ENCODE results near the gene DSP. TPM values are rescaled to one million over a fixed set of nuclear protein-coding genes. Genes with fewer than 3 reads are reported as not detected.
A peak's percentile ranks its signal among the peaks of the same experiment; 100 is the strongest.

Gene DSP
- total and polyA plus RNA-seq, 2 of the 13 experiments (the other 11 are each of a cell fraction or from before 2014, with no cell fraction given), result 89.8 to 117 TPM

GRCh38 chr6:7541175-7542064, at the start of gene DSP (continued):
- no peak for TF ChIP-seq CSRNP1 (CRISPR knock-in tag; IDR thresholded peaks at IDR 0.05)
- TF ChIP-seq ATF7 (IDR thresholded peaks at IDR 0.05), result no peak
- TF ChIP-seq ATF7 (CRISPR knock-in tag; IDR thresholded peaks at IDR 0.05), result no peak; the same call in 1 of the 2 replicates
- TF ChIP-seq ZBTB4 (CRISPR knock-in tag; IDR thresholded peaks at IDR 0.05; ENCODE audit: borderline replicate concordance), result no peak
- peak; percentile 87 for TF ChIP-seq SPEN (CRISPR knock-in tag; IDR thresholded peaks at IDR 0.05; ENCODE audit: low read depth)
- TF ChIP-seq ZNF644 (CRISPR knock-in tag; IDR thresholded peaks at IDR 0.05; ENCODE audit: low read depth), result 0 out of 2 replicates have a peak, but pooled peaks have one; percentile 12
- TF ChIP-seq ZBTB25 (CRISPR knock-in tag; IDR thresholded peaks at IDR 0.05), result peak; percentile 99
- no peak for TF ChIP-seq MZF1 (CRISPR knock-in tag; IDR thresholded peaks at IDR 0.05; ENCODE audit: borderline replicate concordance)
- TF ChIP-seq ZBTB8A (CRISPR knock-in tag; IDR thresholded peaks at IDR 0.05; ENCODE audit: borderline replicate concordance, low read depth), result no peak
- no peak for TF ChIP-seq CENPX (CRISPR knock-in tag; IDR thresholded peaks at IDR 0.05)
- TF ChIP-seq ESRRA (CRISPR knock-in tag; IDR thresholded peaks at IDR 0.05; ENCODE audit: low read depth), result no peak
- no peak for TF ChIP-seq ZNF552 (CRISPR knock-in tag; IDR thresholded peaks at IDR 0.05; ENCODE audit: borderline replicate concordance)
- 0 out of 2 replicates have a peak, but pooled peaks have one; percentile 44 for TF ChIP-seq ZNF576 (CRISPR knock-in tag; IDR thresholded peaks at IDR 0.05)
- peak; percentile 82; the same call in 1 of the 2 replicates for TF ChIP-seq ZNF766 (CRISPR knock-in tag; IDR thresholded peaks at IDR 0.05; ENCODE audit: borderline replicate concordance)
- peak; percentile 99 for TF ChIP-seq UBTF (CRISPR knock-in tag; IDR thresholded peaks at IDR 0.05)
- peak; percentile 58 for TF ChIP-seq MLX (CRISPR knock-in tag; IDR thresholded peaks at IDR 0.05)
- peak; percentile 99 for TF ChIP-seq PHF21A (CRISPR knock-in tag; IDR thresholded peaks at IDR 0.05)
